Hypothalamus (tissue), 51 donors: ENCODE results near the gene MYZAP.

Source experiments
- DNase-seq, 51 donors: peaks; one replicate each; lab custom pipeline; 2025; lab: John Stamatoyannopoulos, UW

Gene MYZAP

DNA sequence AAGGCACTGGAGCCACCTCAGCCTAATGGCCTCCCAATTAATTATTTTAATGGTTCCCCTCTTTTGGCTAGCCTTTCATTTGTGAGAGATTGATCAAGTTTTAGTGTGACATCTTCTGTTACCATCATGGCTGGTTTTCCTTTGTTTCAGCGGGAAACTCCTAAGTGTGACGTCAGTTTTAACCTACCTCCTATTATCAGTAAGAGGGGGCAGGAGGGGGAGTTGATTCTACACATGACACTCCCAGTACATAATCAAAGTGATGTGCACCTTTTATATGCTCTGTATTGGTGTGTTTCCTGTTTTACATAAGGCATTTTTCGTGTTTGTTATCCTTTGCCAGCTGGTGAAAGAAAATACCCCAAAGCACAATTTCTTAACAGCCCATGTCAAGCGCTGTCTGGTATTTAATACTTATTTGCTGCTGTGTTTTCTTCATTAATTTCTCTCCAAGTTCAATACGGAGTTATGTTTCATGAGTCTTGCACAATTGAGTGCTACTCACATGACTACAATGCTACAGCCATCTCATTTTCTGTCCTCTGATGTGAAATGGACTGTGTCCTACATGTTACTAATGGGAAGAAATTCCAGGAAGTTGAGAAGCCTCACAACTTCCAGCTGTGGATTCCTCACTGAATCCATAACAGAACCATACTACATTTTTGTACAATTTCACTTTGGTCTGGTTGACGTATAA, 62.6 kb downstream of the MYZAP start:
- no peak for DNase-seq

GRCh38 chr15:57655053-57655452, 63.3 kb downstream of the MYZAP start:
- no peak for DNase-seq

DNA sequence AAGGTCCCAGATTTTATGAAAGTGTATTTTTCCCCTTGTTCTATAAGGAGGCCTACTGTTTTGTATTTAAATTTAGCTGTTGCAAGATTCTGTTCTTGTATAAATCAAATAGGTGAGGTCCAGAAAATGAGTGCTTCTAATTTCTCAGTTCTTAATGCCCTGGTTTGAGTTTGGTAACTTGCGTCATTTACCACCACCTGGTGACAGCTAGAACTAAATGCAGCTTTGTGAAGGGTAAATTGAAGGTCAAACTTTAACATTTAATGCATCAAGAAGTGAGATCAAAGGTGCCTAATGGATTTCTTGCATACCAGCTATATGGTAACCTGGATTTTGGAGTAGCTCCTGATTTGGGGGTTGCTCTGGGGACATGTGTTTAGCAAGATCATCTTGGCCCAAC, 64.1 kb downstream of the MYZAP start:
- no peak for DNase-seq

GRCh38 chr15:57656434-57656833, 64.7 kb downstream of the MYZAP start:
- DNase-seq = no peak

- no peak for DNase-seq
Measured at GRCh38 chr15:57657619-57658018, 65.9 kb downstream of the MYZAP start.

GRCh38 chr15:57662091-57662744, 70.5 kb downstream of the MYZAP start:
- no peak for DNase-seq

DNA sequence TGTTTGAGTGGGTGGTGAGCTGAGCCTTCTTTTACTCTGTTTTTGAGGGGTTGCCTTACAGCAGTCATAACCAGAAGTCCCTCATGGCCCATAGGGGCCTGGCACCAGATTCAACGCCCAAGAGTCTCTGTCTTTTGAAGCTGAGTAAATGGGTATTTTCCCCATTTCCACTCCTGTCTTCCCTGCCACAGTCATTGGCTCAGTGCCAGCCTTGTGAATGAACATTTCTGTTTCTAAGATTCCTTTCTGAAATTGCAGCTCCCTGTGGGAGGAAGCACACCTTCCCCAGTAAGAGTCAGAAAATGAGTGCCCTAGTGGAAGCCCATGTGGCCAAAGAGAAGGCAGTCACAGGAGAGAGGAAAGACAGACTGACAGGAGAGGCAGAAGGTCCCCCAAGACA, 71.1 kb downstream of the MYZAP start:
- peak in 1 of 51 donors; percentile 1 for DNase-seq

DNA sequence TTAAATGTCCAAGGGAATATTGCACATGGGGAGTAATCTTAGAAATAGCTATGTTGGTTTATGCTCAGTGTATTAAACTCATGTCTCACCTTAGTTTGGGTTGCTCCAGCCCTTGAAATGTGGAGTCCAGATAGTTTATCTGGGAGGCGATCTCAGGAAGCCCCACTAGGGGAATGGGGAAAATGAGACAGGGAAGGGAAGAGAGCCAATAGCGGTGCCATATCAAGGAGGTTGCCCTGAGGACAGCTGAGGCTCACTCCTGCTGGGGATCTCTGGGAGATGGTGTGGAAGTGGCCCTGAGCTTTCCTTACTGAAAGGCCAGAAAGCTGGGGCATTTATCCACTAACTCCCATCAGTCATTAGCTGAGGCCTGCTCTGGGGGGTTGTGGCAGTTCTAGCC, 71.6 kb downstream of the MYZAP start:
- DNase-seq = no peak

- no peak for DNase-seq
Measured at GRCh38 chr15:57665194-57665593, 73.5 kb downstream of the MYZAP start.

- DNase-seq = no peak
Measured at GRCh38 chr15:57665939-57666338, 74.2 kb downstream of the MYZAP start.

GRCh38 chr15:57667171-57667849, 75.6 kb downstream of the MYZAP start:
- DNase-seq = peak in 6 of 51 donors; percentile 3 to 26 (median 14)

GRCh38 chr15:57668016-57668415, 76.3 kb downstream of the MYZAP start:
- DNase-seq = no peak

GRCh38 chr15:57671636-57672035, 79.9 kb downstream of the MYZAP start:
- no peak for DNase-seq

GRCh38 chr15:57675481-57676181, 83.9 kb downstream of the MYZAP start:
- no peak for DNase-seq

- DNase-seq = no peak
Measured at GRCh38 chr15:57676585-57676984, 84.9 kb downstream of the MYZAP start.

- no peak for DNase-seq
Measured at GRCh38 chr15:57677204-57677603, 85.5 kb downstream of the MYZAP start.

DNA sequence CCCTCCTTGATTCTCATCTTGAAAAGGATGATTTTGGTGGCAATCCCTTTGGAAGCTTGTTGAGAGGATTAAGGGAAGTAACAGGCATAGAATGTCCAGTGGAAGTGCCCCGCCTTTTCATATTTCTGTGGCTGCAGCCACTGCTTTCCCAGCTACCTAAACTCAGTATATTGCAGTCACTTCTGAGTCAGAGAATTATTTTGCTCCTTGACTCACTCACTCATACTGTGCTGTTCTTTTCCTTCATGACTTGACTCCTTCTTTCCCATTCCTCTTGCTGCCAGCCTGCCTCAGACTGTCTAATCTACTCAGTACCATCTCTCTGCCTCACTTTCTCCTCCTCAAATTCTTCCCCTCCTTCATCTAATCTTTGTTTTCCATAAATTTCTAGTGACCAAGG, 88.3 kb downstream of the MYZAP start:
- no peak for DNase-seq

- DNase-seq = no peak
Measured at GRCh38 chr15:57681011-57681410, 89.3 kb downstream of the MYZAP start.

GRCh38 chr15:57683481-57683880, 91.8 kb downstream of the MYZAP start:
- no peak for DNase-seq

DNA sequence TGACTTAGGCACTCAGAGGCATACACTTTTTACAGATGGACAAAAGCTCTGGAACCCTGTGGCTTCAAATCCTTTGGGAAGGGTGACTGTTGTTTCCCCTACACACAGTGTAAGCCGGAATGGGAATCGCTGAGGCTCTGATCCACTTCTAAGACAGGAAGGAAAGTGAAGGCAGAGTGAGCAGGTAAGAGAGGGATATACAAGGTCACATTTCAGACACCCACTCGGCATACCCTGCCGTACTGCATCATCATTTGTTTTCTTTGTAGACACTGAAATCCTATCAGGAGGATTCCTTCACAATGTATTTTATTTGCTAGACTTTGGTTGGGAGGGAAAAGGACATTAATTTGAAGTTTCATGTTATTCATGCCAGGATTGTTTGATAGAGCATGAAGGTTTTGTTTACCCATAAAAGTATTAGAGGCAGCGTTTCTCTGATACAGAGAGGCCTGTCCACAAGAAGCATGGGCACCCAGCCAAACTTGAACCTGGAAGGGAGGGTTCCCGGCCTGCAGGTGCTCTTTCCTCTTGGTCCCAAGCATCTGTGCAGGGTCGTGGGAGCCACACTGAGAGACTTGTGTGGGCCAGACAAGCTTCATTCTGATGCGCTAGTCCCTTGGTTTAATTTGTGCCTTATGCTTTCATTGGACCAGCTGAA, 92.9 kb downstream of the MYZAP start:
- no peak for DNase-seq
